Mucosa of descending colon (tissue), 3 donors: ENCODE data around the gene CCDC148. TPM values are rescaled to one million over a fixed set of nuclear protein-coding genes. Genes with fewer than 3 reads are reported as not detected.
"Not testable (repeated sequence)": the region's sequence is repeated elsewhere in the genome, so short reads cannot be mapped to it uniquely, and the experiment has no call there.

Source experiments
- ATAC-seq: fragments of 200-7000 bp; cut with Tn5 transposase; one replicate; pipeline ENCODE4 v1.9.1; 2020; ENCODE audit warnings: mild to moderate bottlenecking, moderate library complexity
- DNase-seq, 3 donors: peaks; one replicate each; pipeline ENCODE4 v3.0.0-alpha.2; 2020
- H3K36me3 ChIP-seq: fragments of 200-600 bp; one replicate; pipeline ENCODE4 v1.8.0; 2021; ENCODE audit warnings: low read depth, mild to moderate bottlenecking
- H3K4me1 ChIP-seq: fragments of 200-600 bp; one replicate; pipeline ENCODE4 v1.8.0; 2021; ENCODE audit warnings: low read depth, mild to moderate bottlenecking
- H3K4me3 ChIP-seq: fragments of 200-600 bp; one replicate; pipeline ENCODE4 v1.8.0; 2021; ENCODE audit warnings: mild to moderate bottlenecking
- H3K9me3 ChIP-seq: fragments of 200-600 bp; one replicate; pipeline ENCODE4 v1.8.0; 2021; ENCODE audit warnings: mild to moderate bottlenecking
- CTCF ChIP-seq: fragments of 200-600 bp; IDR thresholded peaks from one replicate; pipeline ENCODE4 v1.8.0; 2022; ENCODE audit warnings: antibody characterized with exemption, mild to moderate bottlenecking
- intact Hi-C, 2 donors: fragments of 100-400 bp; cut with DNase I in 1 of 2; cut with micrococcal nuclease in 1 of 2; formaldehyde crosslinking; loops; one replicate each; pipeline versions ENCODE4 v1.11.0 to v1.11.1; 2022; cut with DNase I, micrococcal nuclease
- total RNA-seq, 3 donors: library from RNA; stranded (reverse); fragmentation: NEBNext Ultra II Directional in 2 of 3; extraction: Animal tissue kit (Norgen Biotek cat#: 25700) in 2 of 3; gene quantifications; one replicate each; pipeline versions ENCODE4 v1.2.1 to v1.2.4, GENCODE V29; 2021 to 2023
- donor health status: DM: no; HTN: no; CAD: no; lungs with moderate emphysema.
- donor health status: DM: no; HTN: no; CAD: no.
- donor health status: DM: no; HTN: yes; CAD: no.

Gene CCDC148
- total RNA-seq, 3 donors from 2014 or later, result 0.20 to 0.38 TPM; not detected in 1

DNA sequence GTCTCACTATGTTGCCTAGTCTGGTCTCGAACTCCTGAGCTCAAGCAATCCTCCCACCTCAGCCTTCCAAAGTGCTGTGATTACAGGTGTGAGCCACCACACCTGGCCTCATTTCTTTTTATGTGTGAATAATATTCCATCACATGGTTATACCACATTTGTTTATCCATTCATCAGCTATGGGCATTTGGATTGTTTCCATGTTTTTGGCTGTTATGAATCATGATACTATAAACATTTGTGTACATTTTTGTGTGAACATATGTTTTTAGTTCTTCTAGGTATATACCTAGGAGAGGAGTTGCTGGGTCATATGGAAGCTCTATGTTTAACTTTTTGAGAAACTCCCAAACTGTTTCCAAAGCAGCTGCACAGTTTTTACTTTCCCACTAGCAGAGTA, 24.6 kb upstream of the CCDC148 start:
- intact Hi-C loops, result no loop called here
- DNase-seq (no peak), ATAC-seq (no peak)
- no peak overlapping the region for H3K4me3 ChIP-seq
- no peaks in the 10 kb centered on the region for H3K4me1 ChIP-seq
- no peaks in the 10 kb centered on the region for H3K36me3 ChIP-seq
- H3K9me3 ChIP-seq, result no peaks in the 10 kb centered on the region
- no peak for TF ChIP-seq CTCF

DNA sequence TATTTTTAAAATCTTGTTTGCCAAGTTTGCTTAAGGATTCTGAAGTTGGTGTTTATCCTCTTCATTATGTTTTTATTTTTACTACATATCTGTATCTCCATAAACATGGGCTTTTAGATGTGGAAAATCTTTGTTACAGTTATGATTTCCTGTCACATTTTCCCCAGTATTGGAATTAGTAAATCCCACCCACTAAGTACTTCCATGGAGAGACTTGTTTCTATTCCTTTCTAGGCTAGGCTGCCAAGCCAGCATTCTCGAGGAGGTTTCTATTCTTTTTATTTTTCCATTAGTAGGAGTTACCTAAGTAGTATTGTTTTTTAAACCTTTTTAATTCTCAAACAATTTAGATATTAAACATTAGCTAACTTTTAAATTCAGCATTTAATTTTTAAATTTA, 22.3 kb upstream of the CCDC148 start:
- Histone ChIP-seq H3K9me3 (no peaks in the 10 kb centered on the region), H3K36me3 (no peaks in the 10 kb centered on the region), H3K4me1 (no peaks in the 10 kb centered on the region), H3K4me3 (no peak overlapping the region)
- ATAC-seq (no peak), DNase-seq (no peak)
- intact Hi-C loops, result no loop called here
- TF ChIP-seq CTCF, result no peak

DNA sequence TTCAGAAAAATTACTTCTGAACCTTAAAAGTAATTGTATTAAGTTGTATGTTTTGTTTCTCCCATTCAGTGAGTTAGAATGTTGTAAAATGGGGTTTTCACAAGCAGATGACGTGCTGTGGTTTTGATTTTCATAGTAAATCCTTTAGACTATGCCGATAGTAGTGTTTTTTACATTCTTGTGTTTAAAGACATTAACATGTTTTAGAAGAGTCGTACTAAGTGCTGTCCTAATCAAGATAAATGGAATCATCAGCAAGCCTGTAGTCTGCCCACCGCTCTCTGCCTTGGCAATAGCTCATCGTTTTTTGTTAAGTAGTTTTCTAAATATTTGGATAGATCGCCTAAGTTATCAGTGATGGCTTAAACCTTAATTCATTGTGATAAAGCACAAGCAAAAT, 21.7 kb upstream of the CCDC148 start:
- intact Hi-C loops, result no loop called here
- Histone ChIP-seq H3K36me3 (no peaks in the 10 kb centered on the region), H3K9me3 (no peaks in the 10 kb centered on the region), H3K4me3 (no peak overlapping the region), H3K4me1 (no peaks in the 10 kb centered on the region)
- ATAC-seq (no peak), DNase-seq (no peak)
- TF ChIP-seq CTCF, result no peak

GRCh38 chr2:158477202-158477601, 20.6 kb upstream of the CCDC148 start:
- TF ChIP-seq CTCF, result no peak
- H3K4me3 ChIP-seq, result no peak overlapping the region
- H3K36me3 ChIP-seq, result no peaks in the 10 kb centered on the region
- H3K9me3 ChIP-seq, result no peaks in the 10 kb centered on the region
- intact Hi-C loops, result no loop called here
- DNase-seq (no peak), ATAC-seq (no peak)
- no peaks in the 10 kb centered on the region for H3K4me1 ChIP-seq

GRCh38 chr2:158474526-158475011, 18.0 kb upstream of the CCDC148 start:
- H3K36me3 ChIP-seq, intact Hi-C loops, ATAC-seq, DNase-seq, H3K4me1 ChIP-seq, H3K4me3 ChIP-seq, H3K9me3 ChIP-seq: not testable (repeated sequence)

- intact Hi-C loops, result no loop called here
- ATAC-seq (no peak), DNase-seq (no peak)
- Histone ChIP-seq H3K36me3 (no peaks in the 10 kb centered on the region), H3K4me1 (no peaks in the 10 kb centered on the region), H3K4me3 (no peak overlapping the region), H3K9me3 (no peaks in the 10 kb centered on the region)
- TF ChIP-seq CTCF, result no peak
Measured at GRCh38 chr2:158473719-158474392, 17.3 kb upstream of the CCDC148 start.

DNA sequence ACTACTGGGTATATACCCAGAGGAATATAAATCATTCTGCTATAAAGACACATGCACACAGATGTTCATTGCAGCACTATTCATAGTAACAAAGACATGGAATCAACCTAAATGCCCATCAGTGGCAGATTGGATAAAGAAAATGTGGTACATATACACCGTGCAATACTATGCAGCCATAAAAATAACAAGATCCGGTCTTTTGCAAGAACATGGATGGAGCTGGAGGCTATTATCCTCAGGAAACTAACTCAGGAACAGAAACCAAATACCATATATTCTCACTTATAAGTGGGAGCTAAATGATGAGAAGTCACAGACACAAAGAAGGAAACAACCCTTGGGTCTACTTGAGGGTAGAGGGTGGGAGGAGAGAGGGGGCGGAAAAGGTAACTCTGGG, 16.7 kb upstream of the CCDC148 start:
- intact Hi-C loops, H3K4me3 ChIP-seq, ATAC-seq: not testable (repeated sequence)

GRCh38 chr2:158472829-158473228, 16.3 kb upstream of the CCDC148 start:
- H3K9me3 ChIP-seq, H3K36me3 ChIP-seq, intact Hi-C loops, DNase-seq, H3K4me3 ChIP-seq, H3K4me1 ChIP-seq, ATAC-seq: not testable (repeated sequence)

More for the DNA sequence above, 16.7 kb upstream of the CCDC148 start:
- H3K4me1 ChIP-seq, H3K9me3 ChIP-seq, H3K36me3 ChIP-seq, DNase-seq: not testable (repeated sequence)
